HG03060 (cell line): ENCODE measurements around the gene AKR1C4.
"Not testable (repeated sequence)": the region's sequence is repeated elsewhere in the genome, so short reads cannot be mapped to it uniquely, and the experiment has no call there.

Experiments used
- ATAC-seq: cut with Tn5 transposase; IDR thresholded peaks from one replicate; pipeline ENCODE4 v1.9.1; 2021; ENCODE audit warnings: low read depth, moderate number of reproducible peaks; ENCODE audit not compliant: unreplicated experiment

The AKR1C4 gene

GRCh38 chr10:5199398-5199797 is 2.8 kb downstream of the AKR1C4 start:
- no peak for ATAC-seq

GRCh38 chr10:5206799-5207198 is 10.2 kb downstream of the AKR1C4 start:
- no peak for ATAC-seq

- not testable (repeated sequence) for ATAC-seq
These were observed 13.1 kb downstream of the AKR1C4 start for GRCh38 chr10:5209776-5210175.

GRCh38 chr10:5210261-5210660 is 13.6 kb downstream of the AKR1C4 start:
- ATAC-seq = not testable (repeated sequence)

- no peak for ATAC-seq
These were observed 15.3 kb downstream of the AKR1C4 start for GRCh38 chr10:5211696-5212536.

- no peak for ATAC-seq
These were observed 20.2 kb downstream of the AKR1C4 start for GRCh38 chr10:5216801-5217200.

GRCh38 chr10:5219262-5219661 is 22.6 kb downstream of the AKR1C4 start:
- ATAC-seq = no peak

- not testable (repeated sequence) for ATAC-seq
These were observed 26.3 kb downstream of the AKR1C4 start for GRCh38 chr10:5222942-5223341.

- ATAC-seq = no peak
These were observed 32.4 kb downstream of the AKR1C4 start for GRCh38 chr10:5229019-5229418.

- no peak for ATAC-seq
These were observed 36.7 kb downstream of the AKR1C4 start for GRCh38 chr10:5233324-5233723.

- no peak for ATAC-seq
These were observed 37.6 kb downstream of the AKR1C4 start for GRCh38 chr10:5234106-5234860.

GRCh38 chr10:5237541-5237940 is 40.9 kb downstream of the AKR1C4 start:
- not testable (repeated sequence) for ATAC-seq

GRCh38 chr10:5242585-5242984 is 45.9 kb downstream of the AKR1C4 start:
- ATAC-seq = no peak

GRCh38 chr10:5243521-5243987 is 46.9 kb downstream of the AKR1C4 start:
- no peak for ATAC-seq

GRCh38 chr10:5252177-5253037 is 55.8 kb downstream of the AKR1C4 start:
- ATAC-seq = no peak

- no peak for ATAC-seq
These were observed 57.9 kb downstream of the AKR1C4 start for GRCh38 chr10:5254488-5254887.

- not testable (repeated sequence) for ATAC-seq
These were observed 61.1 kb downstream of the AKR1C4 start for GRCh38 chr10:5257768-5258167.

GRCh38 chr10:5259132-5259951 is 62.7 kb downstream of the AKR1C4 start:
- no peak for ATAC-seq

GRCh38 chr10:5259952-5260578 is 63.4 kb downstream of the AKR1C4 start:
- no peak for ATAC-seq
